GM21576 (cell line): ENCODE data around the gene CACNB1.

Experiments used
- ATAC-seq: cut with Tn5 transposase; IDR thresholded peaks from one replicate; pipeline ENCODE4 v1.9.1; 2021; ENCODE audit warnings: mild to moderate bottlenecking, moderate library complexity; ENCODE audit not compliant: unreplicated experiment

Gene CACNB1

GRCh38 chr17:39197380-39198185 is at the start of gene CACNB1:
Gene CACNB1, minus strand, starts transcription at chr17:39197669. Its CDS starts 174 bp downstream, at chr17:39197495.
- no peak for ATAC-seq

GRCh38 chr17:39246274-39246673 is 48.8 kb upstream of the CACNB1 start:
- ATAC-seq, result no peak

- ATAC-seq, result no peak
Observed at GRCh38 chr17:39244600-39245570, 47.4 kb upstream of the CACNB1 start.

- no peak for ATAC-seq
Observed at GRCh38 chr17:39244016-39244599, 46.6 kb upstream of the CACNB1 start.

GRCh38 chr17:39243155-39243554 is 45.7 kb upstream of the CACNB1 start:
- no peak for ATAC-seq

GRCh38 chr17:39240631-39241030 is 43.2 kb upstream of the CACNB1 start:
- ATAC-seq, result no peak

- ATAC-seq, result no peak
Observed at GRCh38 chr17:39239640-39240314, 42.3 kb upstream of the CACNB1 start.

- no peak for ATAC-seq
Observed at GRCh38 chr17:39238311-39238972, 41.0 kb upstream of the CACNB1 start.

- no peak for ATAC-seq
Observed at GRCh38 chr17:39237586-39237985, 40.1 kb upstream of the CACNB1 start.

GRCh38 chr17:39236981-39237441 is 39.5 kb upstream of the CACNB1 start:
- no peak for ATAC-seq

- ATAC-seq, result no peak
Observed at GRCh38 chr17:39236450-39236927, 39.0 kb upstream of the CACNB1 start.

GRCh38 chr17:39235555-39236449 is 38.3 kb upstream of the CACNB1 start:
- ATAC-seq, result no peak

- ATAC-seq, result no peak
Observed at GRCh38 chr17:39231591-39232551, 34.4 kb upstream of the CACNB1 start.

GRCh38 chr17:39231091-39231561 is 33.7 kb upstream of the CACNB1 start:
- ATAC-seq, result no peak

- ATAC-seq, result no peak
Observed at GRCh38 chr17:39230361-39230760, 32.9 kb upstream of the CACNB1 start.

GRCh38 chr17:39229274-39229913 is 31.9 kb upstream of the CACNB1 start:
- no peak for ATAC-seq

- no peak for ATAC-seq
Observed at GRCh38 chr17:39227364-39227919, 30.0 kb upstream of the CACNB1 start.
